Naive thymus-derived CD8-positive, alpha-beta T cell (primary cell): ENCODE measurements around the gene EGFLAM. TPM values are rescaled to one million over a fixed set of nuclear protein-coding genes. Genes with fewer than 3 reads are reported as not detected.
"Not testable (repeated sequence)": the region's sequence is repeated elsewhere in the genome, so short reads cannot be mapped to it uniquely, and the experiment has no call there.

Source experiments
- ATAC-seq, 2 donors: fragments of 150-1000 bp; cut with Tn5 transposase in 1 of 2; sonication (Bioruptor Pico), chemical (Tn5 transposase) in 1 of 2; 1 replicate in 1 of 2; 2 replicates in 1 of 2; pipeline ENCODE4 v1.10.0; 2021; ENCODE audit warnings: mild to moderate bottlenecking in 2 of 2, moderate library complexity in 2 of 2
- POLR2A ChIA-PET: fragments of 350-600 bp; sonication (Branson Sonifier 250); formaldehyde crosslinking; loops from one replicate; lab custom pipeline; 2021; ENCODE audit warnings: antibody characterized with exemption; lab: Charles Lee
- DNase-seq, 10 donors: peaks; one replicate each; pipeline versions ENCODE4 v3.0.0 to v3.0.0-alpha.2; 2020 to 2022
- H3K27ac Mint-ChIP-seq, 10 donors: one replicate each; pipeline ENCODE4 v1.8.0; 2020 to 2022; ENCODE audit warnings: mild to moderate bottlenecking in 10 of 10, mixed read lengths in 10 of 10, moderate library complexity in 4 of 10, inconsistent platforms in 1 of 10
- H3K27me3 Mint-ChIP-seq, 5 donors: one replicate each; pipeline ENCODE4 v1.8.0; 2021 to 2022; ENCODE audit warnings: mixed read lengths in 5 of 5
- H3K36me3 Mint-ChIP-seq, 3 donors: one replicate each; pipeline ENCODE4 v1.8.0; 2020 to 2022; ENCODE audit warnings: mixed read lengths in 3 of 3, mild to moderate bottlenecking in 2 of 3, inconsistent platforms in 1 of 3
- H3K4me1 Mint-ChIP-seq, 4 donors: one replicate each; pipeline ENCODE4 v1.8.0; 2021 to 2022; ENCODE audit warnings: mixed read lengths in 4 of 4
- H3K4me3 Mint-ChIP-seq, 10 donors: one replicate each; pipeline ENCODE4 v1.8.0; 2020 to 2022; ENCODE audit warnings: mild to moderate bottlenecking in 10 of 10, mixed read lengths in 10 of 10, moderate library complexity in 6 of 10, inconsistent platforms in 1 of 10
- H3K9me3 Mint-ChIP-seq, 9 donors: one replicate each; pipeline ENCODE4 v1.8.0; 2020 to 2022; ENCODE audit warnings: mixed read lengths in 9 of 9, mild to moderate bottlenecking in 3 of 9, inconsistent platforms in 1 of 9, moderate library complexity in 1 of 9
- polyA plus RNA-seq, 3 donors: library from polyadenylated mRNA; unstranded; fragments of 300-500 nt; fragmentation: Illumina TruSeq; gene quantifications; one replicate each; pipeline ENCODE4 v1.2.3, GENCODE V29; 2021
- total RNA-seq, 8 experiments: library from RNA in 2 of 8; stranded (reverse) in 2 of 8; gene quantifications; one replicate each; pipeline ENCODE4 v1.2.3 and lab custom pipeline; 2021 to 2026

EGFLAM gene
- total and polyA plus RNA-seq, 5 experiments from 2014 or later, result not detected

DNA sequence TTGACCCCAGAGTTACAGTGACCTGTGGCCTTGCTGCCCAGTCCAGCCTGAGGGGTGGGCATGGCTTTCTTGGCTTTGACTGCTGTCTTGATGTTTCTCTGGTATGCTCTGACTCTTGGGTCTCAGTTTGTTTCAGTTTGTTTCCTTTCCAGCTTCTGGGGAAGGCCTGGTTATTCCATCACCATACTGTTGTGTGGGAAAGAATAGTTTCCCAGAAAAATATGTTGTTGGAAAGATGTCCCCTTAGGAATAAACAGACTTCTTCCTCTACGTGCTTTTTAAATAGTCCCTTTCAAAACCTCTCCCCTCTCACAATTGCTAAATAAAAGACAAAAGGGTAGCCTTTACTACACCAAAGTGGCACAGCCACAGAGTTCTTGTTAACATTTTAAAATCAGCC lies 49.5 kb downstream of the EGFLAM start:
- Mint-ChIP-seq H3K36me3 (peaks cover 0 to 34% (median 0%) of the 10 kb centered on the region in 3 donors), H3K27ac (no peak overlapping the region), H3K4me1 (no peaks in the 10 kb centered on the region), H3K4me3 (no peak overlapping the region), H3K27me3 (peaks cover 0 to 10% (median 0%) of the 10 kb centered on the region in 5 donors), H3K9me3 (peaks cover 12 to 42% (median 30%) of the 10 kb centered on the region in 9 donors)
- POLR2A ChIA-PET, result no interaction called here
- no peak for ATAC-seq
- no peak for DNase-seq

GRCh38 chr5:38316544-38317224 lies 58.3 kb downstream of the EGFLAM start:
- Mint-ChIP-seq H3K4me1 (no peaks in the 10 kb centered on the region), H3K9me3 (no peaks in the 10 kb centered on the region), H3K27me3 (peaks cover 0 to 23% (median 11%) of the 10 kb centered on the region in 5 donors), H3K36me3 (no peaks in the 10 kb centered on the region), H3K27ac (no peak overlapping the region), H3K4me3 (no peak overlapping the region)
- POLR2A ChIA-PET, result no interaction called here
- no peak for ATAC-seq
- DNase-seq, result no peak

DNA sequence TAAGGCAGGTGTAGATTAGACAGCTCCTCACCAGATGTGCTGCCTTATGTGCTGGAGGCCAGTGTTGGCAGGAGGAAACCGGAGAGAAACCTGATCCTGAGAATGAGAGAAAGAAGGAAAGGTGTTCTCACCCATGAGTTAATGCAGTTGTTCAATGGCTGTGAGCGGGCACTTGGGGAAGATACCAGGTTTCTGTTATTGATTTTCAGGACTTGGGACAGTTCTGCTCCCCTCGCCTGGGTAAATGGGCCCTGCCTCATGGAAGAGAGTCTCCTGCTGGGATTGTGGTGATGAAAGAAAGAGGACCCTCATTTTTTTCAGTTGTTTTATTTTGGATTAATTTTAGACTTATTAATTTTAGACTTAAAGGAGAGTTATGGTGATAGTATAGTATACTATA lies 59.5 kb downstream of the EGFLAM start:
- H3K4me3 Mint-ChIP-seq, result no peak overlapping the region
- ATAC-seq, result no peak
- POLR2A ChIA-PET, result no interaction called here
- H3K27ac Mint-ChIP-seq, result no peak overlapping the region
- peaks cover 0 to 22% (median 15%) of the 10 kb centered on the region in 5 donors for H3K27me3 Mint-ChIP-seq
- H3K4me1 Mint-ChIP-seq, result no peaks in the 10 kb centered on the region
- no peaks in the 10 kb centered on the region for H3K9me3 Mint-ChIP-seq
- H3K36me3 Mint-ChIP-seq, result no peaks in the 10 kb centered on the region
- no peak for DNase-seq

DNA sequence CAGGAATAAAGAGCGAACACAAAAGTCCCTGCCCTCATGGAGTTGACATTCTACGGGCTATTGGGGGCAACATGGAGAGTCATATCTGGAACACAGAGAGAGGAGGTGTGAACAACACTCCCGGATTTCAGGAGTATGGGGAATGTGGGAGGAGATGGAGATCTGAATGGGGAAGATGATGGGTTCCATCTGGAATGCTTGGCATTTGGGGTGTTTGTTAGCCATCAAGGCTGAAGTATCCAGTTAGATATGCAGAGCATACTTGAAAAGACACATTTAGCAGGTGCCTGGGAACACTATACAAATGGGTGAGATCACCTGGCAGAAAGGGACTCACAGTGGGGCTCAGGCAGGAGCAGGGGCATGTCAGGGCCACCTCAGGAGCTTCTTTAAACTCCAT lies 61.1 kb downstream of the EGFLAM start:
- DNase-seq, result no peak
- H3K9me3 Mint-ChIP-seq, result no peaks in the 10 kb centered on the region
- no peak for ATAC-seq
- H3K27ac Mint-ChIP-seq, result no peak overlapping the region
- POLR2A ChIA-PET, result no interaction called here
- no peak overlapping the region for H3K4me3 Mint-ChIP-seq
- peaks cover 0 to 24% (median 19%) of the 10 kb centered on the region in 5 donors for H3K27me3 Mint-ChIP-seq
- H3K36me3 Mint-ChIP-seq, result no peaks in the 10 kb centered on the region
- no peaks in the 10 kb centered on the region for H3K4me1 Mint-ChIP-seq

- no peak for ATAC-seq
- no peaks in the 10 kb centered on the region for H3K36me3 Mint-ChIP-seq
- H3K27me3 Mint-ChIP-seq, result peaks cover 0 to 31% (median 19%) of the 10 kb centered on the region in 5 donors
- no peak for DNase-seq
- H3K4me3 Mint-ChIP-seq, result no peak overlapping the region
- POLR2A ChIA-PET, result no interaction called here
- no peak overlapping the region for H3K27ac Mint-ChIP-seq
- no peaks in the 10 kb centered on the region for H3K9me3 Mint-ChIP-seq
- no peaks in the 10 kb centered on the region for H3K4me1 Mint-ChIP-seq
Observed at GRCh38 chr5:38321978-38322377, 63.6 kb downstream of the EGFLAM start.

GRCh38 chr5:38323645-38324295 lies 65.4 kb downstream of the EGFLAM start:
- no peak for ATAC-seq

DNA sequence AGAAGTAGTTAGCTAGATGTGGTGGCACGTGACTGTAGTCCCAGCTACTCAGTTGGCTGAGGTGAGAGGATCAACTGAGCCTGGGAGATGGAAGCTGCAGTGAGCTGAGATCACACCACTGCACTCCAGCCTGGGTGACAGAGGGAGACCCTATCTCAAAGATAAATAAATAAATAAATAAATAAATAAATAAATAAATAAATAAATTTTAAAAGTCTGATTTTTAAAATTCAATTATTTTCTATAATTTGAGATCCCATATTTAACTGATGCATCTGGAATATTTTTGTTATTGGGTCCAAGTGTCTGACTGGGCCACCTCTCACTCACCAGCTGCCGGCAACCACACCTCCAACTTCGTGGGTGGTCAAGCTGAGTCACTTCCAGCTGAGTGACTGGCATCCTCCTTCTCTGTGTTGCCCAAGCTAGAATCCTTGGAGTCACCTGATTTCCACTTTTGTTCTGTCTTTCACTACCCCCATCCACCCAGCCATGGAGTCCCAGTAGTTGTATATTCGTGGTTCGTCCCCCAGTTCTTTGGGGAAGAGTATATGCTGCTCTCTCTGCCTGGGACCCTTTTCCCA lies 70.9 kb downstream of the EGFLAM start:
- Mint-ChIP-seq H3K36me3 (no peaks in the 10 kb centered on the region), H3K4me3 (no peak overlapping the region), H3K9me3 (peaks cover 0 to 15% (median 8%) of the 10 kb centered on the region in 9 donors), H3K4me1 (peaks cover 0 to 1% (median 0%) of the 10 kb centered on the region in 4 donors), H3K27me3 (peaks cover 0 to 15% (median 3%) of the 10 kb centered on the region in 5 donors), H3K27ac (no peak overlapping the region)
- DNase-seq (no peak), ATAC-seq (no peak)
- POLR2A ChIA-PET, result no interaction called here

More at GRCh38 chr5:38323645-38324295, 65.4 kb downstream of the EGFLAM start:
- no peaks in the 10 kb centered on the region for H3K36me3 Mint-ChIP-seq
- H3K27ac Mint-ChIP-seq, result no peak overlapping the region
- no peak for DNase-seq
- no peaks in the 10 kb centered on the region for H3K4me1 Mint-ChIP-seq
- H3K9me3 Mint-ChIP-seq, result no peaks in the 10 kb centered on the region
- no peak overlapping the region for H3K4me3 Mint-ChIP-seq
- H3K27me3 Mint-ChIP-seq, result peaks cover 0 to 20% (median 16%) of the 10 kb centered on the region in 5 donors
- POLR2A ChIA-PET, result no interaction called here

DNA sequence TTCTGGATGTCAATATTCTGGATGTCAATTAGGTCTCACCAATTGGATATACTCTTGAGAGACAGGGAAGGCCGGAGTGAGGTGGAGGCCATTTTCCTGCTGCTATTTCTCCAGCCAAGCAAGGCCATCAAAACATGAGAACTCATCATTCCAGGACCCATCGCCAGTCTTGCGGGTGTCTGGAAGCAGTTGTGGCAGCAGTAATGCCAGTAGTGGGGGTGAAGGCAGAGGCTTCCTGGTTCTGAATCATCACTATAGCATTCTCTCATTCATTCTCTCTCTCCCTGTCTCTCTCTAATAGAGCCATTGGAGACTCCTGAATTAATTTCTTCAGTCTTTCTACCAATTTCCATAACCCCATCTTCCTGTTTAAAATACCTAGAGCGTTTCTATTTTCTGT lies 71.8 kb downstream of the EGFLAM start:
- POLR2A ChIA-PET, result no interaction called here
- no peak overlapping the region for H3K27ac Mint-ChIP-seq
- ATAC-seq (no peak), DNase-seq (no peak)
- no peak overlapping the region for H3K4me3 Mint-ChIP-seq
- peaks cover 0 to 15% (median 8%) of the 10 kb centered on the region in 9 donors for H3K9me3 Mint-ChIP-seq
- no peaks in the 10 kb centered on the region for H3K36me3 Mint-ChIP-seq
- H3K27me3 Mint-ChIP-seq, result peaks cover 0 to 9% (median 2%) of the 10 kb centered on the region in 5 donors
- peaks cover 0 to 1% (median 0%) of the 10 kb centered on the region in 4 donors for H3K4me1 Mint-ChIP-seq

DNA sequence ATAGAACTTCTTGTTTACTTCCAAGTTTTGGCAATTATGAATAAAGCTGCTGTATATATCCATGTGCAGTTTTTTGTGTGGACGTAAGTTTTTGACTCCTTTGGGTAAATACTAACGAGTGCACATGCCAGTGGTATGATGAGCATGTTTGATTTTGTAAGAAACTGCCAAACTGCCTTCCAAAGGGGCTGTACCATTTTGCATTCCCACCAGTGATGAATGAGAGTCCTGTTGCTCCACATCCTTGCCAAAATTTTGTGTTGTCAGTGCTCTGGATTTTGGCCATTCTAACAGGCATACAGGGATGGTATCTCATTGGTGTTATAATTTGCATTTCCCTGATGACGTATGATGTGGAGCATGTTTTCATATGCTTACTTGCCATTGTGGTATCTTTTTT lies 73.5 kb downstream of the EGFLAM start:
- no peak overlapping the region for H3K27ac Mint-ChIP-seq
- POLR2A ChIA-PET, result no interaction called here
- ATAC-seq (no peak), DNase-seq (no peak)
- H3K9me3 Mint-ChIP-seq, result peaks cover 0 to 15% (median 8%) of the 10 kb centered on the region in 9 donors
- no peaks in the 10 kb centered on the region for H3K36me3 Mint-ChIP-seq
- H3K4me1 Mint-ChIP-seq, result peaks cover 0 to 1% (median 0%) of the 10 kb centered on the region in 4 donors
- no peak overlapping the region for H3K4me3 Mint-ChIP-seq
- peaks cover 0 to 9% (median 2%) of the 10 kb centered on the region in 5 donors for H3K27me3 Mint-ChIP-seq

- DNase-seq, H3K27ac Mint-ChIP-seq, H3K4me3 Mint-ChIP-seq, ATAC-seq, H3K27me3 Mint-ChIP-seq, POLR2A ChIA-PET, H3K36me3 Mint-ChIP-seq, H3K4me1 Mint-ChIP-seq: not testable (repeated sequence)
- H3K9me3 Mint-ChIP-seq, result peaks cover 0 to 15% (median 8%) of the 10 kb centered on the region in 9 donors
Observed at GRCh38 chr5:38333181-38333580, 74.8 kb downstream of the EGFLAM start.

DNA sequence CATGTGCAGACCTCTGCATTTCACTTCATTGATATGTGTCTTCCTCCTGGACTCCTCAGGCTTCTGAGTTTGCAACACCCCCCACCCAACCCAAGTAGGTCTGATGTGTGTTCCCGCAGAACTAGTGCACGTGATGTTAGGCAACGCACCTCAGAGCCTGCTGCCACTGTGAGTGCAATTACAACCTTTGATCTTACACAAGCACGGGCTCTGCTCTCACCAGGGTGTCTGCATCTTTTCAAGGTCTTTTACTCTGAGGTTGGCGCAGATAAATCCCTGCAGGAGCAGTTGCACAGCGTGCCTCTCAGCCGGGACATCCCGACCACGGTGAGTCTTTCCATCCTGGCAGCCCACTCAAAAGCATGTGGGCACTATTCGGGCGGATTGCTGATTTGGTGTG lies 80.1 kb downstream of the EGFLAM start:
- peak in 1 of 10 donors; percentile 6 for DNase-seq
- H3K27me3 Mint-ChIP-seq, result peaks cover 9 to 29% (median 11%) of the 10 kb centered on the region in 5 donors
- POLR2A ChIA-PET, result no interaction called here
- peaks cover 0 to 3% (median 0%) of the 10 kb centered on the region in 9 donors for H3K9me3 Mint-ChIP-seq
- peak overlapping the region in 4 of 10 donors; percentile 13 to 66 (median 45) for H3K4me3 Mint-ChIP-seq
- ATAC-seq, result peak in 1 of 2 donors; percentile 62
- no peaks in the 10 kb centered on the region for H3K36me3 Mint-ChIP-seq
- peaks cover 0 to 6% (median 4%) of the 10 kb centered on the region in 4 donors for H3K4me1 Mint-ChIP-seq
- no peak overlapping the region for H3K27ac Mint-ChIP-seq

DNA sequence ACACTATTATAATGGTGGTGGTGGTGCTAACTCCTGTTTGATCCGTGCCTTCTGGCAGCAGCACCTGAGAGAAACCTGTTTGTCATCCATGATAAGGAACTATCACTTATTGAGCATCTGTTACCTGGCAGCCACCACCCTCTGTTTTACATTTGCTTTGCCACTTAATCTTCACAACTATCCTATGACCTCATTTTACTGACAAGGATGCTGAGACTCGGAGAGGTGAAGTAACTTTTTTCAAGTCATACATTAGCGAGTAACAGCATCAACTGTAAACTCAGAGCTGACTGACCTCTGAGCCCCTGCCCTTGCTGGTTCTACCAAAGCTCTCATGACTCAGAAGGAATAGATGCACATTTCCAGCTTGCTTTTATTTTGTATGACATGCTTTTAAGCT lies 81.1 kb downstream of the EGFLAM start:
- H3K9me3 Mint-ChIP-seq, result no peaks in the 10 kb centered on the region
- POLR2A ChIA-PET, result no interaction called here
- DNase-seq, result no peak
- no peak overlapping the region for H3K27ac Mint-ChIP-seq
- H3K4me1 Mint-ChIP-seq, result peaks cover 0 to 6% (median 3%) of the 10 kb centered on the region in 4 donors
- peak overlapping the region in 1 of 10 donors; percentile 30 for H3K4me3 Mint-ChIP-seq
- H3K27me3 Mint-ChIP-seq, result peaks cover 7 to 29% (median 11%) of the 10 kb centered on the region in 5 donors
- no peak for ATAC-seq
- H3K36me3 Mint-ChIP-seq, result no peaks in the 10 kb centered on the region

DNA sequence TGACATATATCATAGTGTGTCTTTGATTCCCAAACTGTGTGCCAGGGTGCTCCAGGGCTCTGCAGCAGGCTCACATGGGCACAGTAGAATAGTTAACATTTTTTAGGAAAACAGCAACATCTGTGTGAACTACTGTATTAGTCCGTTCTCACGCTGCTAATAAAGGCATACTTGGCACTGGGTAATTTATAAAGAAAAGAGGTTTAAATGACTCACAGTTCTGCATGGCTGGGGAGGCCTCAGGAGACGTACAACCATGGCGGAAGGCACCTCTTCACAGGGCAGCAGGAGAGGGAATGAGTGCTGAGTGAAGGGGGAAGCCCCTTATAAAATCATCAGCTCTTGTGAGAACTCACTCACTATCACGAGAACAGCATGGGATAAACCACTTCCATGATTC lies 82.7 kb downstream of the EGFLAM start:
- peaks cover 0 to 6% (median 3%) of the 10 kb centered on the region in 4 donors for H3K4me1 Mint-ChIP-seq
- DNase-seq (no peak), ATAC-seq (no peak)
- no peaks in the 10 kb centered on the region for H3K36me3 Mint-ChIP-seq
- H3K27ac Mint-ChIP-seq, result no peak overlapping the region
- no peak overlapping the region for H3K4me3 Mint-ChIP-seq
- H3K9me3 Mint-ChIP-seq, result no peaks in the 10 kb centered on the region
- POLR2A ChIA-PET, result no interaction called here
- peaks cover 7 to 29% (median 11%) of the 10 kb centered on the region in 5 donors for H3K27me3 Mint-ChIP-seq
